ENCODE measurements around the gene BACH2.

Gene BACH2

DNA sequence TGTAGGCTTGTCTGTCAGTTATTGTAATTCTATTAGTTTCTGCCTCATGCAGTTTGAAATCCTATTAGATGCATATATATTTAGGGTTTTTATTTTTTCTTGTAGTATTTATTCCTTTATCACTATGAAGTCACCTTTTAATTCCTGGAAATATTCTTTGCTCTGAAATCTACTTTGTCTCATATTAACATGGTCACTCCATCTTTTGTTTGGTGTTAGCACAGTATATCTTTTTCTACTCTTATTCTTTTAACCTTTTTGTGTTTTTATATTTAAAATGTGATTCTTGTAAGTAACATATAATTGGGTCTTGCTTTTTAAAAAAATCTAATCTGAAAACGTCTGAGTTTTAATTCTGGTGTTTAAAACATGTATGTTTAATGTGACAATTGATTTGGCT is 280.8 kb downstream of the BACH2 start:
- no peak for DNase-seq

- no peak for DNase-seq
Observed at GRCh38 chr6:90008908-90009501, 287.6 kb downstream of the BACH2 start.

- no peak for DNase-seq
Observed at GRCh38 chr6:90008189-90008907, 288.3 kb downstream of the BACH2 start.

DNA sequence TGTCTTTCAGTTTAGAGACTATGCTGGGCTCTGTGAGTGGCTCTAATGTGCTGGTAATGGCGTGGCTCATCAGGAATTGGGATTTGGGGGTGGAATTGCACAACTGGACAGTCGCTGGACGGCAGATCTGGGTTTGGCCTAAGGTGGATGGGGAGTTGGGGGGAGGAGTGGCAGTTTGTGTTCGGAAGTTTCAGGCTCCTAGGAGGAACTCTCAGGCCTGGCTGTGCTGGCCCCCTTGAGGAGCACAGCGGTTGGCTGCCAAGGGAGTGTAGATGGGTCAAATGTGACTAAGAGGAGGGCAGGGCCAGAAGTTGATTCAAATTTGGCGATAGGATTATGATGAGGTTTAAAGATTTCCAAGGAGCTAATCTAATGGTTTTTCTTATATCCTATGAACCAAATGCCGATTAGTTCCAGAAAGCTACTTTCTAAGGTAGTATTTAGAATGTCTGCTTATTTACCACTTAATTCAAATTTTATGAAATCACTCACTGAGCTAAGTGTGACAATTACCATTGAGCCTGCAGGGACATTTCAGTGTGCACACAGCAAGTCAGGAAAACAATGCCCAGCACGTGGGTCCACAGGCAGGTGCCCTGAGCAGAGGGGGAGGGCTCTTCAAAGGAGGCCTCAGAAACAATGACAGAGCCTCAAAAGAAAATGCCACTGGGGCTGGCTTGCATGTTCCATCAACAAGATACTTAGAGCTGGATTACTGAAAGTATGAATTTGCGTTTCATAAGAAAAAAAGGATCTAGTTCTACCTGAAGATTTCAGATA is 291.4 kb downstream of the BACH2 start:
- no peak for DNase-seq

DNA sequence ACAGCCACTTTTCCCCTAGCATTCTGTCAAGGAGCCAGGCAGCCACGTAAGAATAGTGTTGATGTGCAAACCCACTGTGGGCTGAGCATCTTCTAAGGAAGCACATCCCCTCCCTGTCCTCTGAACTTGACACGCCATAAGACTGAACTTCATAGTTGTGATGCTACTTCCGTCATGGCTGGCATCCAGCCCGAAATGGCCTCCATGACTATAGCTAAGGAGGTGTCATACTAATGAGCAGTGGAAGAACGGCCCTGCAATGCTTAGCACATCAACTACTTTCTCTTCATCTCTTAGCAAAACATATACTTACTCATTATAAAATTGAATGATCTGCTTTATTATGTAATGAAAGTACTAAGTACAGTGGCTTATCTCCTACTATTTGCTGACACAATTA is 292.1 kb downstream of the BACH2 start:
- DNase-seq, result no peak

- no peak for DNase-seq
Observed at GRCh38 chr6:90003941-90004340, 292.7 kb downstream of the BACH2 start.

DNA sequence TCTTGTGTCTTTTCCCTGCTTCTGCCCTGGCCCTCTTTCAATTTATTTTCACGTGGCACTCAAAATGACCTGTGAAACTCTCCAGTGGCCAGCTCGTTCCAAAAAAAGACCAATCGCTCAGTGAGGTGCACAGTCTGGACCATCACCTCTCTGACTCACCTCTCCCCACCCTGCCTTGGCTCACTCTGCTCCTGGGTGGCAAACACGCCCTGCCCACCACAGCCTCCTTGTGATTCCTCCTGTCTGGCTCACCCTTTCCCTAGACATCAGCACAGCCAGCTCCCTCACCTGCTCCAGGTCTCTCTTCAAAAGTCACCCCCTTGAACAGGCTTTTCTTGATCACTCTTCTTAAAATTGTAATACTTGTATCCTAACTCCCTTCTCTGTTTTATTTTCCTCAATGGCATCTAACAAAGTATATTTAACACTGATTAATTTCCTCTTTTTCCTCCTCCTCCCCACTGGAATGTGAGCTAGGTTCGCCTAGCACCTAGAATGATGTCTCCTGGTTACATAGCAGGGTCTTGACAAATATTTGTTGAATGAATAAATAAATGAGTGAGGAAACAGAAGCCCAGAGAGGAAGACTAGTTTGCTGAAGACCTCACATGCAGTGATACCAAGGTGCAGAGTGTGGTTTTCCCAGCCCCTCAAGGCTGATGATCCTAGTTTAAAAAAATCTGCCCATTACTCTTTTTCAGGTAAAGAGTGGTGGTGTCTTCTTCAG is 293.4 kb downstream of the BACH2 start:
- DNase-seq, result no peak

DNA sequence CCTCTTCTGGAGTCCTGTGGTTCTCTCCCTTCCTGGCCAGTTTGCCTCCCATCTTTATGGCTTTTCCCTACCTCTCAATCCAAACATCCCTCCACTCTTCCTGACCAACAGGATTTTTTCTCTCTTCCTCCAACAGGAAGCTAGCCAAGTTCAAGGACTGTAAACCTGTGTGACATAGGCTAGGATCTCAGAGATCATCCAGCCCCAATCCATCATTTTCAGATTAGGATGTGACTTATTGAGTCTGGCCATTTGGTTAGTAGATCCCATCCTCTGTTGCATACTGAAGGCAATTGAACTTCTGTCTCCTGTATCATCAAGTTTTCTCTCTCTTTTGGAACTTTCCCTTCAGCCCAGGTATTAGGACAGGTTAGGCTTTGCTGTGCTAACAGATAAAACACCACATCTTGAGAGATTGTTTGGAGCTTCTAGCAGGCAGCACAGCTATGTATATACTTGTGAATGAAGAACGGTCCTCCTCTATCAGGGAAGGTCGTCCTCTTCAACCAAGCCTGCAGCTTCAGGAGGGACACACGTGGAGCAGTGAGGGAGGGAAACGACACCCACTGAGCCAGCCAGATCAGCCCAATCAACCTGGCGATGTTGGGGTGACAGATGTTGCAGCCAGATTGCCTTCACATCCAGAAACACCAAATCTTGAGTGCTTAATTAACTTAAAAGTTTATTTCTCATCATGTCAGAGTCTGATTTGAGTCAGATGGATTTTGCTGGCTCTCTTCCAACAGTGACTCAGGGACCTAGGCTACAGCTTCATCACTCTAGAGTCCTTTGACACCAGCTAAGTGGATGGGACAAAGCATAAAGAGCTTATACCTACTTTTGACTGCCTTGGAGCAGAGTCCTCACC is 295.5 kb downstream of the BACH2 start:
- peak; percentile 85 for DNase-seq

- DNase-seq, result no peak
Observed at GRCh38 chr6:89999945-90000825, 296.5 kb downstream of the BACH2 start.

DNA sequence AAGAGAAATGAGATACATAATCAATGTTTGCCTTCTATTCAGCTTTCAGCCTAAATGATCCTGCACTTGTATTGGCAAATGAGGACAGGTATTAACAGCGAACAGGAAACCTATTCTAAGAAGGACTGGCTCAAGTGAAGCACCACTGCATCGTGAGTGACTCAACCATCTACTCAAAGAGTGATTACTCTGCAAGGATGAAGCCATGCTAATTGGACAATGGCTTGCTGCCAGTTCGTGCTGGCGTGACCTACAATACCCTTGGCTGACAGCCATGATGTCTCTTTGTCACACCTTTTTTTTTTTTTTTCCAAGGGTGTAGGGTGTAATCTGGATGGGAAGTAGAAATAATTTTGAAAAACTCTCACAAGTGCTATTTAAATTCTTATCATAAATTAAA is 297.5 kb downstream of the BACH2 start:
- peak; percentile 80 for DNase-seq

GRCh38 chr6:89997456-89998445 is 298.9 kb downstream of the BACH2 start:
- peak; percentile 38 for DNase-seq

- DNase-seq, result no peak
Observed at GRCh38 chr6:89993411-89993810, 303.2 kb downstream of the BACH2 start.

DNA sequence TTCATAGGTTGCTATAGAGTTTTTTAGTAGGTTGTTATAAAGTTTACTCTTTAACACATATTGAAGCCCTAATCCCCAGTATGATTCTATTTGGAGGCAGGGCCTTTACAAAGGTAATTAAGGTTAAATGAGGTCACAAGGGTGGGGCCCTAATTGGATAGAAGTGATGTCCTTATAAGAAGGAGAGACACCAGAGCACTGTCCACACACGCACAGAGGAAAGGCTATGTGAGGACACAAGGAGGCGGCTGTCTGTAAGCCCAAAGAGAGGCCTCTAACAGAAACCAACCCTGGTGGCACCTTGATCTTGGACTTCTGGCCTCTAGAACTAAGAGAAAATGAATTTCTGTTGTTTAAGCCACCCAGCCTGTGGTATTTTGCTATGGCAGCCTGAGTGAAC is 303.8 kb downstream of the BACH2 start:
- DNase-seq, result no peak

GRCh38 chr6:89989742-89990141 is 306.9 kb downstream of the BACH2 start:
- DNase-seq, result no peak

GRCh38 chr6:89987830-89988229 is 308.8 kb downstream of the BACH2 start:
- no peak for DNase-seq

- no peak for DNase-seq
Observed at GRCh38 chr6:89987140-89987539, 309.5 kb downstream of the BACH2 start.

- peak; percentile 61 for DNase-seq
Observed at GRCh38 chr6:89986650-89987074, 310.0 kb downstream of the BACH2 start.

GRCh38 chr6:89985751-89986493 is 310.7 kb downstream of the BACH2 start:
- peak; percentile 64 for DNase-seq
